G401 (cell line): ENCODE results near the gene SLC35G6. TPM values are rescaled to one million over a fixed set of nuclear protein-coding genes. Genes with fewer than 3 reads are reported as not detected.

ENCODE experiments used
- DNase-seq: peaks from one replicate; pipeline ENCODE4 v3.0.0-alpha.2; 2015; ENCODE audit warnings: low spot score
- in situ Hi-C: cut with HindIII; loops from 2 replicates; pipeline ENCODE4 v1.10.0; 2016; ENCODE audit warnings: low sequenced_read_pairs, mixed read lengths
- total RNA-seq: library from RNA; depleted of rRNA; stranded (reverse); fragments of >200 nt; shearing (Covaris generic); gene quantifications from 2 replicates; pipeline ENCODE4 v1.2.3, GENCODE V29; 2014; rRNA removed

SLC35G6 gene
- total RNA-seq, 1 experiment from 2014 or later: not detected

GRCh38 chr17:7528842-7529241, 47.6 kb downstream of the SLC35G6 start:
- in situ Hi-C loops: no loop called here
- no peak for DNase-seq

- in situ Hi-C loops: no loop called here
- no peak for DNase-seq
Measured at GRCh38 chr17:7530023-7530900, 49.0 kb downstream of the SLC35G6 start.

Other genes with a start within 250 kb of the SLC35G6 start
- 89.9 and 99.0 TPM in 2 replicates for gene DVL2, start 246.9 kb upstream of the SLC35G6 start, total RNA-seq
- gene PHF23, start 242.0 kb upstream of the SLC35G6 start, total RNA-seq: 113 and 121 TPM in 2 replicates
- gene GABARAP, start 239.0 kb upstream of the SLC35G6 start, total RNA-seq: 227 and 249 TPM in 2 replicates
- gene CTDNEP1, start 229.7 kb upstream of the SLC35G6 start, total RNA-seq: 18.3 and 26.8 TPM in 2 replicates
- 74.1 and 95.6 TPM in 2 replicates for gene ELP5, start 229.2 kb upstream of the SLC35G6 start, total RNA-seq
- 0.17 and 3.5 TPM in 2 replicates for gene CLDN7, start 219.0 kb upstream of the SLC35G6 start, total RNA-seq
- gene SLC2A4, start 199.7 kb upstream of the SLC35G6 start, total RNA-seq: 2.3 and 2.7 TPM in 2 replicates
- 20.5 and 20.9 TPM in 2 replicates for gene YBX2, start 186.8 kb upstream of the SLC35G6 start, total RNA-seq
- 1,140 and 1,147 TPM in 2 replicates for gene EIF5A, start 173.8 kb upstream of the SLC35G6 start, total RNA-seq
- gene GPS2, start 166.1 kb upstream of the SLC35G6 start, total RNA-seq: 109 and 113 TPM in 2 replicates
- gene NEURL4, start 152.1 kb upstream of the SLC35G6 start, total RNA-seq: 21.4 and 50.0 TPM in 2 replicates
- gene ACAP1, start 144.9 kb upstream of the SLC35G6 start, total RNA-seq: 0.61 TPM in 1 of 2 replicates, not detected in the other
- gene KCTD11, start 129.3 kb upstream of the SLC35G6 start, total RNA-seq: 12.0 and 14.3 TPM in 2 replicates
- not detected in 2 replicates for gene TMEM95, start 126.3 kb upstream of the SLC35G6 start, total RNA-seq
- not detected in 2 replicates for gene TNK1, start 100.4 kb upstream of the SLC35G6 start, total RNA-seq
- gene PLSCR3, start 86.9 kb upstream of the SLC35G6 start, total RNA-seq: 7.9 and 8.3 TPM in 2 replicates
- 200 and 369 TPM in 2 replicates for gene TMEM256, start 77.3 kb upstream of the SLC35G6 start, total RNA-seq
- gene NLGN2, start 73.6 kb upstream of the SLC35G6 start, total RNA-seq: 5.5 and 6.8 TPM in 2 replicates
- gene SPEM1, start 61.1 kb upstream of the SLC35G6 start, total RNA-seq: not detected in 2 replicates
- not detected in 2 replicates for gene SPEM2, start 55.8 kb upstream of the SLC35G6 start, total RNA-seq
- gene SPEM3, start 52.6 kb upstream of the SLC35G6 start, total RNA-seq: not detected in 2 replicates
- 4.6 and 4.9 TPM in 2 replicates for gene TMEM102, start 46.0 kb upstream of the SLC35G6 start, total RNA-seq
- gene FGF11, start 41.9 kb upstream of the SLC35G6 start, total RNA-seq: 20.4 and 24.2 TPM in 2 replicates
- 7.6 and 24.0 TPM in 2 replicates for gene CHRNB1, start 36.4 kb upstream of the SLC35G6 start, total RNA-seq
- 4.1 and 4.4 TPM in 2 replicates for gene ZBTB4, start 1.8 kb upstream of the SLC35G6 start, total RNA-seq
- gene POLR2A, start 2.9 kb downstream of the SLC35G6 start, total RNA-seq: 52.7 and 52.8 TPM in 2 replicates
- gene TNFSF12, start 67.6 kb downstream of the SLC35G6 start, total RNA-seq: not detected in 2 replicates
- gene TNFSF13, start 77.3 kb downstream of the SLC35G6 start, total RNA-seq: 1.5 TPM in 1 of 2 replicates, not detected in the other
- gene SENP3, start 80.5 kb downstream of the SLC35G6 start, total RNA-seq: 157 and 182 TPM in 2 replicates
- gene CD68, start 98.2 kb downstream of the SLC35G6 start, total RNA-seq: 119 and 129 TPM in 2 replicates
- gene MPDU1, start 102.4 kb downstream of the SLC35G6 start, total RNA-seq: 151 and 157 TPM in 2 replicates
- gene SOX15, start 108.6 kb downstream of the SLC35G6 start, total RNA-seq: 6.8 and 12.1 TPM in 2 replicates
- gene FXR2, start 133.5 kb downstream of the SLC35G6 start, total RNA-seq: 75.9 and 88.0 TPM in 2 replicates
- gene SAT2, start 146.4 kb downstream of the SLC35G6 start, total RNA-seq: 70.2 and 96.9 TPM in 2 replicates
- not detected in 2 replicates for gene SHBG, start 148.7 kb downstream of the SLC35G6 start, total RNA-seq
- gene ATP1B2, start 169.5 kb downstream of the SLC35G6 start, total RNA-seq: not detected in 2 replicates
- 23.5 and 26.4 TPM in 2 replicates for gene TP53, start 206.0 kb downstream of the SLC35G6 start, total RNA-seq
- 27.2 and 33.5 TPM in 2 replicates for gene WRAP53, start 207.0 kb downstream of the SLC35G6 start, total RNA-seq
- gene EFNB3, start 223.8 kb downstream of the SLC35G6 start, total RNA-seq: 13.1 and 16.8 TPM in 2 replicates
- 0.03 TPM in 1 of 2 replicates, not detected in the other for gene DNAH2, start 236.3 kb downstream of the SLC35G6 start, total RNA-seq